ENCODE data around the gene THBS3.
"Not testable (repeated sequence)": the region's sequence is repeated elsewhere in the genome, so short reads cannot be mapped to it uniquely, and the experiment has no call there.

THBS3 gene

DNA sequence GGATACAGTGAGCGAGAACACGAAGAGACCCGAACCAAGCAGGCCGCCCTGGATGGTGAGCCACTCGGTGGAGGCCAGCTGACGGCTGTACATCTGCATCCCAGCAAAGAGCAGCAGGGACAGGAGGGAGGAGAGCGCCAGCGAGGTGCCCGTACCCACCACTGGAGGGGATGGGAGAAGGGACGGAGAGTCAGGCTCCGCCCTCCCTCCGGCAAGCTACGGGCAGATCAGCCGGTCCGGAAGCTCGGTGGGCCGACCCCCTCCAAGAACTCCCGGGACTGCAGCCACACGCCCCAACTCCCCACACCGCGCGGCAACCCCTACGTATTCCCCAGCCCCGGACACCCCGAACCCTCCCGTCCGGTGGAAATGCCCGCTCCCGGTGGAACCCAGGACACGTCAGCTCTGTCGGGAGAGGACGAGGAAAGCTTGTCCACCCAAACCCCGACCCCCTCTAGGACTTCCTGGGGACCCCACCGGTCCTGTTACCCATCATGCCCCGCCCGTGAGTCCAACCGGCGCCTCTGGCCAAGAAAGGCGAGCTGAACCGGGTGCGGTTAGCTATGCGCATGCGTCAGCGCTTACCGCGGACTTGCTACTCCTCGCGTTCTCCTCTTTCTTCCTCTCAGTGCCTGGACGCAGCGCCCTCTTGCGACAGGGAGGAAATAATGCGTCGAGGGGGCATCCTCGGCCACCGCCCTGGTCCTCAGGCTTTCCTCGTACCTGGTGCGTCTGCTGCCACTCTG, 34.8 kb downstream of the THBS3 start, which contains the start of gene KRTCAP2:
KRTCAP2 (minus strand) TSS at position 573 of the 746 bp plus-strand sequence; CDS start at position 493, 80 bp downstream.
- no peak for FAIRE-seq

DNA sequence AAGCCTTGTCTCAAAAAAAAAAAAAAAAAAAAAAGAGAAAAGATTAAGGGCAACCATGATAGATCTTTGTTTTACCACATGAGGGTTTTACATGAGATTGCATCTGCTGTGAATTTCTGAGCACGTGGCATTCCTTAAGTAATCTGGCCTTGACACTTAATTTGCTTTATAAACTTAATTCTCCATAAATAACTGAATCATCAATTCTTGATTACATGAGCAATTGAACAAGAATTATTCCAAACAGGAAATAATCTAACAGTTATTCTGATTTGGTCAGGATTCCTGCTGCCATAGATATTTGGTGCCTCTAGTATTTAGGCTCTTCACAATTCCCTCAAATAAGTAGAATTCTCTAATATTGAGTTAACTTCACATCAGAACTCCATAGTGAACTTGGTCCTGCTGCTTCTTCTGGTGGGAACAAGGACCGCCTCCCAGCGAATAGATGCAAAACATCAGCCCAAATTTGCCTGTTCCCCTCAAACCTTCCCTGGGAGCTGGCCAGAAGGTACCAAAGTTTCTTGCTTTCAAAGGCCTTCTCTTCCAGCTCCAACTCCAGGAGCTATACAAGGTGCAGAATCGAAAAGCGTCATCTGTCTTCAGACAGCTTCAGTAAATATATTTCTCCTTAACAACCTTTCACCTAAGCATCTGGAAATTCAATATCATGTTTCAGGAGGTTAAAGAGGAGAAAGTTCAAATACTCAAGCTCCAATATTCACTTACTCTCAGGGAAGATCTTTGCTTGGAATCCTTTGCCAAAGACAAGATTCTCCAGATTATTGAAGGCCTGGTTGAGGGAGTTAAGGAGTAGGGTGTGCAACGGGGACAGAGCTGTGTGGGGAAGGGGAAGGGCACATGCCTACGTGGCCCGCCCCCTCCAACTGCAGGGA, 35.6 kb downstream of the THBS3 start:
- FAIRE-seq: no peak

DNA sequence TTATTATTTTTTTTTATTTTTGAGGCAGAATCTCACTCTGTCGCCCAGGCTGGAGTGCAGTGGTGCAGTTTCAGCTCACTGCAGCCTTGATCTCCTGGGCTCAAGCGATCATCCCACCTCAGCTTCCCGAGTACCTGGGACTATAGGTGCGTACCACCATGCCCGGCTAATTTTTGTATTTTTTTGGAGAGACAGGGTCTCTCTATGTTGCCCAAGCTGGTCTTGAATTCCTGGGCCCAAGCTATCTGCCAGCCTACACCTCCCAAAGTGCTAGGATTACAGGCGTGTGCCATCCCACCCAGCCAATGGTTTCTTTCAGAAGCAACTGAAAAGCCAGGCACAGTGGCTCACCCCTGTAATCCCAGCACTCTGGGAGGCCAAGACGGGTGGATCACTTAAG, 36.9 kb downstream of the THBS3 start:
- FAIRE-seq: no peak

DNA sequence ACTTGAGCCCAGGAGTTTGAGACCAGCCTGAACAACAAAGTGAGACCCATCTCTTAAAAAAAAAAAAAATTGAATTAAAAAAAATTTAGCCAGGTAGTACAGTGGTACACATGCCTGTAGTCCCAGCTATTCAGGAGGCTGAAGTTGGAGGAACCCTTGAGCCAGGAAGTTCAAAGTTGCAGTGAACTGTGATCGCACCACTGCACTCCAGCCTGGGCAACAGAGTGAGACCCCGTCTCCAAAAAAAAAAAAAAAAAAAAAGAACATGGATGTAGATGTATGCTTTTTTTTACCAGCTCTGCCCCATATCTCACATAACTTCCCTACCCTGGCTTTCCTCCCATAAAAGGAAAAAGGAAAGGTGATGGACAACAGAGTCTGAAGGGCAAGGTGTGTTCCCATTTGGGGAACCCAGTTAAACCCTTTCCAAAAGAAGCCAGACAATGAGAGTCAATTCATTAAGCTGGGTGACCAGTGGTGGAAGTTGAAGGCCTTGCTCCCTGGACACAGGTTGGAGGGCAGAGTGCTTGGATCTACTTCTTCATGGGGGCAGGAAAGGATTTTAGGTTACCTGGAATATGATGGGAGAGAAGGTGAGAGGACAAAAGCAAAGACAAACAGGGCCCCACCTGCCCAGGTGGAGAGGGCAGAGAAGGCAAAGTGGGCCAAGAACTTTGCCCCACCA, 37.5 kb downstream of the THBS3 start:
- FAIRE-seq: no peak

DNA sequence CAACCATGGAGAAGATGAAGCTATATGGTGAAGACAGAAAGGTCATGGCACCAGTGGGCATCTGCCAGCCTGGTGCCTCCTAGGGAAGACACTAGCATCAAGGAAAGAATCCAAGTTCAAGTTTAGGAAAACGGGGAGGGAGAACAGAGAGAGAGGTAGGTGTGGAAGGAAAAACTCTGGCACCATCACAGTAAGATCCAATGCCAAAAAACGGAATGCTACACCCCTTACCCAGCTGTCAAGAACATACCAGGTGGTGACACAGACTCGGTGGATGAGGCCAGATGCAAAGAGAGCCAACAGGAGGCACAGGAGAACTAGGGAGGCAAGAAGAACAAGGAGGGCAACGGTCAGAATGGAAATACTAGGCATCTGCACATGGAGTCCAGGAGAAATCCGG, 38.2 kb downstream of the THBS3 start:
- no peak for FAIRE-seq

DNA sequence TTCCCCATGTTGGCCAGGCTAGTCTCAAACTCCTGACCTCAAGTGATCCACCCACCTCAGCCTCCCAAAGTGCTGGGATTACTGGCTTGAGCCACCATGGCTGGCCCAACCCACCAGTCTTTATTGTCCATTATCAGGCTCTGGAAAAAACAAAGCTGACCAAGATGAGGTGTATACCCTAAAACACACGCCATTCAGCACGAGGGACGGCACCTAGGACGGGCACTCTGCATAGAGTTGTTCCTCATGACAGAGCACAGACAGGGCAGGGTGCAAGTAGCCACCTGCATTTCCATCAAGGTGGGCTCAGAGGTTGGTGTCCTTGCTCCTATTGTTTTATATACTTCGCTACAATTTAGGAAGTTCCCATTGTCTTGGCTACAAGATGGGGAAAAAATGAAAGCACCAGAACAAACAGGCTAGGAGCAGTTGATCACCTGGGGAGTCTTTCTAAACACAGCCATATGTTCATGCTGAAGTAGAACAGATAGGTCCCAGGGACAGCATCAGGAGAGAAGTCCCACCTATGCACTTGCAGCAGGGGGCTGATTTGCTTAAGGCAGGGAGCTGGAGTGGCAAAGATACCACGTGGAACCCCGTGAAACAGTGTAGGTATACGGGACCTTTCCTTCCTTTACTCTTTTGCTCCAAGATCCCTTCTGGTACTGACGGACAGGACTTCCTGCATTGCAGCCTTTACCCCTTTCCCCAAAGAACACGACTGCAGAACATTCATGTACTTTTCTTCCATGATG, 39.1 kb downstream of the THBS3 start:
- no peak for FAIRE-seq

DNA sequence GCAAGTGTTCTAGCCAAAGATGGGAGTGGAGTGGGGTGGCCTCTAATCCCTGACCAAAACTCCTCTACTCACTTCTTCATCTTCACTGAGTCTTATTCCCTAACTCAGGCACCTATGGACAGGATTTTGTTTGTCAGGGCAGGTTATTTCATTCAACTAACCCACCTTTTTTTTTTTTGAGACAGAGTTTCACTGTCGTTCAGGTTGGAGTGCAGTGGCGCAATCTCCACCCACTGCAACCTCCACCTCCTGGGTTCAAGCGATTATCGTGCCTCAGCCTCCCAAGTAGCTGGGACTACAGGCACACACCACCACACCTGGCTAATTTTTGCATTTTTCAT, 39.6 kb downstream of the THBS3 start:
- not testable (repeated sequence) for FAIRE-seq

DNA sequence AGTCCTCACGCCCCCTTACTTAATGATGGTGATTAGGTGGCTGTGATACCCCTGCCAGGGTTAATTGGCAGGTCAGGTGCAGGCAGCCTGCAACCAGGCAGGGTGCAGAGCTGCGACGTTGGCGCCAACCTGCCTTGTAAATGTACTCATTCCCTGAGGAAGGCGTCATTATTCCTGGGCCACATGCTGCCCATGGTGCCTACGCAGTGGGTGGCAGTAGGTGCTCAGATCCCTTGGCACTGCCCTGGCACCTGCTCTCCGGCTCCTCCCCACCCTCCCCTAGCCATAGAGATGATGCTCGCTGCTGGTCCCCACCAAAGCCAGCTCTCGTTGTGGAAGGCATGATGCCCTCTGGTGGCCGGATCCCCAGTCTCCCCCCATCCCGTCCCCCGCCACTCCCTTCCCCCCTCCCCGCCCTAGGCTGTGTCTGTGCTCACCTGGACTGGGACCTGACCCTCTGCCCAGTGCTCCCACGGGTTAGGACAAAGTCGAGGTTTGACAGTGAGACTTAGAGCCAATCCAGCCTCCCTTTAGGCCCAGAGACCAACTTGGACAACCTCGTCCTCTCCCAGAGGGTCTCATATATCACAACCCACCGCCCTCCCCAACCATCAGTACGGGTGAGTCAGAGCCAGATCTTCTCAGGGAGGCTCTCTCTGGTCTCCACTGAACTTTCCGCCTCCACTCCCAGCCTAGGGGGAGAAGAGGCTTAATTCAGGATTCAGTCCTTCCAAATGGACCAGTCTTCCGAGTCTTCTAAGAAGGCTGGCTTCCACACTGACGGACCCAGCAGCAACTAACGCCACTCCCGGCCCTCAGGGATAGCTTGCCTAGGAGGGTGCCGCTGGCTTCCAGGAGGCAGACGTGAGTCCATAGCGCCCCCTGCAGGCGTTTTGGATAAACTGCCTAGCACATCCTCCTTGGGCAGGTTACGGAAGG, 40.3 kb downstream of the THBS3 start:
- no peak for FAIRE-seq

DNA sequence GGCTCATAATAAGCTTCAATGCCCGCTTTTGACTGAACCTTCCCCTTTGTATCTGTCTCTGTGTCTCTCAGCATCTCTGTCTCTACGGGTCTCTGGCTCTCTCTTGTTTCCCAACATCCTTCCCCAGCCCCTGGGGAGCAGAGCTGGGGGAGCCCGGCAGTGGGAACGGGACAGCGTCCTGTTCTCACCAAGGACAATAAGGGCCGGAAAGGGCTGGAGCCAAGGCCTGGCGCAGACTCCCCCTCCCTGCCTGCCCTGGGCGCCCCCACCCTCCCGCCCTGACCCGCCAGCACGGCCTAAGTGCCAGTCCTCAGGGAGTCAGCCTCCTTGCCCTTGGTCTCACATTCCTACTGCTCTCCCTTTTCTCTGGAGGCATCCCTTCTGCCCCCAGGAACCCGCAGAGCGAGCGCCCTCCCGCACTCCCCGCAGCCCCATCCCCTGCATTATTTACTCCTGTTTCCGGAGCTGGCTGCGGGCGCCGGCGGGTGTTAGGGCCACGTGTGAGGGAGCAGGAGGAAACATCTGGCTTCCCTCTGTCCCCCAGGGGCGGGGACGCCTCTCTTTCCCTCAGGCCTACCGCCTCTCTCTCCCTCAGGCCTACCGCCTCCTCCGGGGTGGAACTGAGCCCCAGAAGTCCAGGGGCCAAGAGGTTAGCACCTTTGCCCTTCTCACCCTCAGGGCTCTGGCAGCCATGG, 41.1 kb downstream of the THBS3 start:
- no peak for FAIRE-seq

DNA sequence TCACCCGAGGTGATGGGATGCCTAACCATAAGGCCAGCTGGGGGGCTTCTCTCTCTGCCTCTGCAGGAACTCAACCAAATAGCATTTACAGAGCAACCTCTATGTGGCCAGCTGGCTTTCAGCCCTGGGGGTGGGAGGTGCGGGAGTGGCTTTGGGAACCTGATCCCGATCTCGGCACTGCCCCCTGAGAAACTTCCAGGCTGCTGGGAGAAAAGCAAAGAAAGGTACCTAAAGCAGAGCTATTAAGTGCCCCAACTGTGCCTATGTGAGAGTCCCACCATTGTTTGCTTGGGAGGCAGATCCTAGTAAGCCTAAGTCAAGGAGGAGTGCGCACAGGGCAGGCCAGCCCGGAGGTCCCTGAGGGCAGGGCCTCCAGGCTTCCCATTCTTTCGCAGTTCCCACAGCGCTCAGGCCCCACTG, 41.6 kb downstream of the THBS3 start:
- no peak for FAIRE-seq

DNA sequence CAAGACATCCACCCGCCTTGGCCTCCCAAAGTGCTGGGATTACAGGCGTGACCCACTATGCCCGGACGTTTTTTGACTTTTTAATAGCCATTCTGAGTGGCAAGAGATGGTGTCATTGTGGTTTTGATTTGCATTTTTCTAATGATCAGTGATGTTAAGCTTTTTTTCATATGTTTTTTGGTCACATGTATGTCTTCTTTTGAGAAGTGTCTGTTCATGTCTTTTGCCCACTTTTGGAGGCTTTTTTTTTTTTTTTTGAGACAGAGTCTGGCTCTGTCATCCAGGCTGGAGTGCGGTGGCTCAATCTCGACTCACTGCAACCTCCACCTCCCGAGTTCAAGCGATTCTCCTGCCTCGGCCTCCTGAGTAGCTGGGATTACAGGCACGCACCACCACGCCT, 43.1 kb downstream of the THBS3 start:
- not testable (repeated sequence) for FAIRE-seq

DNA sequence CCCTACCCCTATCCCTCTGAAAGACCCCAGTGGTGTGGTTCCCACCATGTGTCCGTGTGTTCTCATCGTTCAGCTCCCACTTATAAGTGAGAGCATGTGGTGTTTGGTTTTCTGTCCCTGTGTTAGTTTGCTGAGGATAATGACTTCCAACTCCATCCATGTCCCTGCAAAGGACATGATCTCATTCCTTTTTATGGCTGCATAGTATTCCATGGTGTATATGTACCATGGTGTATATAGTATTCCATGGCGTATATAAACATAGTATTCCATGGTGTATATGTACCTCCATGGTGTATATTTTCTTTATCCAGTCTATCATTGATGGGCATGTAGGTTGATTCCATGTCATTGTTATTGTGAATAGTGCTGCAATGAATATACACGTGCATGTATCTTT, 43.9 kb downstream of the THBS3 start:
- not testable (repeated sequence) for FAIRE-seq

DNA sequence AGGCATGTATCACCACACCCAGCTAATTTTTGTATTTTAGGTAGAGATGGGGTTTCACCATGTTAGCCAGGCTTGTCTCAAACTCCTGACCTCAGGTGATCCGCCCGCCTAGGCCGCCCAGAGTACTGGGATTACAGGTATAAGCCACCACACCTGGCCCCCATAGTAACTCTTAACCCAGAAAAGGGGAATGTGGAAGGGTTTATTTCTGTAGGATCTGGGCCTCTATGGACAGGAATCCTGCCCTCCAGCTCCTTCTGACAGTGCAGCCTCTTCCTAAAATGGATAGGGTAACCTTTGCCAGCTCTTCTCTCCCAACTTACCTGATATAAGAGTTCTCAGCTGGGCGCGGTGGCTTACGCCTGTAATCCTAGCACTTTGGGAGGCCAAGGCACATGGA, 45.1 kb downstream of the THBS3 start:
- not testable (repeated sequence) for FAIRE-seq

DNA sequence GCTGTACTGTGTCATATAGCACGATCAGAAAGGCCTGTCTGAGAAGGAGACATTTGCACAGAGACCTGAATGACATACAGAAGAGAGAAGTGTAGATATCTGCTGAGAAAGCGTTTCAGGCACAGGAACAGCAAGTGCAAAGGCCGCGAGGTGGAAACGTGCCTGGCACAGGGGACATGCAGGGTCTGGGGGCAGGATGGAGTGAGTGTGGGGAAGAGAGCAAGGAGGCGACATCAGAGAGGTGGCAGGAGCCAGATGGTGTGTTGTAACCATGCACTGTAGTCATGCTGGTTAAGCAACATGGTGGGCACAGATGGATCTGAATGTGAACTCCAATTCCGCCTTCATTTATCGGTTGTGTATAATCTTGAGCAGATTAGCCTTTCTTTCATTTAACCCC, 47.6 kb downstream of the THBS3 start:
- no peak for FAIRE-seq

DNA sequence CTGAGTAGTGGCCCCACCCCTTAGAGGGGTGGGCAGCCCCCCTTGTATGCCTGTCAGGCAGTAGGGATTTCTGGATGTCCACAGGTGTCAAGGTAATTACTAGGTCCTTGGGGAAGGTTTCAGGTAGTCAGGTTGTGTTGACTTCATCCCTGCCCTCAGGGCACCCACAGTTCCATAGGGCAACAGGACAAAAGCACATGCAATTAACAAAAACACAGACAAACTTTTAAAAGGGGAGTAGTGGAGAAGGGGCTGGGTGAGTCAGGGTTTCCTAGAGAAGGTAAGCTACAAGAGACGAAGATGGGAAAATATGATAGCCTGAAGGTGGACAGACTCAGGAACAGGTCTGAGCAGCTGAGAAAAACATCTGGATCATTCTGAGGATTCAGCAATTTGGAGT, 48.7 kb downstream of the THBS3 start:
- no peak for FAIRE-seq

DNA sequence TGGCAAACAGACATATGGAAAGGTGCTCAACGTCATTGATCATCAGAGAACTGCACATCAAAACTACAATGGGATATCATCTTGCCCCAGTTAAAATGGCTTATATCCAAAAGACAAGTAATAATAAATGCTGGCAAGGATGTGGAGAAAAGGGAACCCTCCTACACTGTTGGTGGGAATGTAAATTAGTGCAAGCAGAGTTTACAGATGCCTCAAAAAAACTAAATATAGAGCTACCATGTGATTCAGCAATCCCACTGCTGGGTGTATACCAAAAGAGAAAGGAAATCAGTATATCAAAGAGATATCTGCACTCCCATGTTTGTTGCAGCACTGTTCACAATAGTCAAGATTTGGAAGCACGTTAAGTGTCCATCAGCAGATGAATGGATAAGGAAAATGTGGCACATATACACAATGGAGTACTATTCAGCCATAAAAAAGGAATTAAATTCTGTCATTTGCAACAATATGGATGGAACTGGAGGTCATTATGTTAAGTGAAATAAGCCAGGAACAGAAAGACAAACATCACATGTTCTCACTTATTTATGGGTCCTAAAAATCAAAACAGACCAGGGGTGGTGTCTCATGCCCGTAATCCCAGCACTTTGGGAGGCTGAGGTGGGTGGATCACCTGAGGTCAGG, 51.6 kb downstream of the THBS3 start:
- FAIRE-seq: not testable (repeated sequence)
